ENCODE results near the gene CTDSP2. TPM values are rescaled to one million over a fixed set of nuclear protein-coding genes. Genes with fewer than 3 reads are reported as not detected.

The CTDSP2 gene
- total and polyA plus RNA-seq, 2 of the 8 experiments (the other 6 are each of a cell fraction or from before 2014, with no cell fraction given), result 71.3 to 91.7 TPM

DNA sequence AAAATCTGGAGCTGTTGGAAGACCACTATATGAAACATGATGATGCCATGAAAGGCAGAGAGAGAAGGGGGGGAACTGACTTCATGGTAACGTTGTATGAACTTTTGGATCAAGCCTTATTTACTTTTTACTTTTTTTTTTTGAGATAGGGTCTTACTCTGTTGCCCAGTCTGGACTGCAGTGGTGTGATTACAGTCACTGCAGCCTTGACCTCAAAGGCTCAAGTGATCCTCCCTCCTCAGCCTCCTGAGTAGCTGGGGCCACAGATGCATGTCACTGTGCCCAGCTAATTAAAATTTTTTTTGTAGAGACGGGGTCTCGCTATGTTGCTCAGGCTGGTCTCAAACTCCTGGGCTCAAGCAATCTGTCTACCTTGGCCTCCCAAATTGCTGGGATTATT, 31.3 kb upstream of the CTDSP2 start:
- DNase-seq (ENCODE audit: low read depth in 1 of 2, low spot score in 2 of 2) (no peak), FAIRE-seq (no peak)
- H3K79me2 ChIP-seq (ENCODE audit: control insufficient read depth in 1 of 2, insufficient read depth in 2 of 2, low read length in 2 of 2), result no peaks in the 10 kb centered on the region
- H2BK12ac ChIP-seq (ENCODE audit: low read depth, low read length), result no peak overlapping the region
- H3K79me1 ChIP-seq (ENCODE audit: low read depth, low read length), result no peaks in the 10 kb centered on the region; the same call in 1 of the 2 replicates
- no peaks in the 10 kb centered on the region for H3K36me3 ChIP-seq (ENCODE audit: control insufficient read depth in 2 of 4, insufficient read depth in 4 of 4, low read length in 3 of 4)
- H3K27me3 ChIP-seq (replicated peaks in 1 of 4; ENCODE audit: control insufficient read depth in 3 of 4, extremely low read depth in 1 of 4, insufficient read depth in 3 of 4, low read length in 3 of 4), result no peaks in the 10 kb centered on the region
- no peak overlapping the region for H3K18ac ChIP-seq (ENCODE audit: extremely low read depth, low read length)
- no peak overlapping the region for H2AFZ ChIP-seq (ENCODE audit: low read length)
- no peak overlapping the region for H3K4me2 ChIP-seq (ENCODE audit: insufficient read depth in 1 of 2, low read depth in 2 of 2, low read length in 2 of 2)
- no peak overlapping the region for H2BK15ac ChIP-seq (ENCODE audit: low read length)
- H3K23me2 ChIP-seq (ENCODE audit: low read depth, low read length), result peaks cover 3% of the 10 kb centered on the region; the same call in 1 of the 2 replicates
- no peak overlapping the region for H3K4me3 ChIP-seq (ENCODE audit: extremely low read depth in 1 of 4, insufficient read depth in 2 of 4, low read depth in 3 of 4, low read length in 4 of 4)
- H3K23ac ChIP-seq (ENCODE audit: insufficient read length), result no peak overlapping the region
- no peak overlapping the region for H3K56ac ChIP-seq (replicated peaks; ENCODE audit: insufficient read length, low read depth, low read length)
- WGBS, 2 experiments (ENCODE audit: extremely low coverage in 1 of 2, insufficient coverage in 1 of 2, insufficient read length in 1 of 2, insufficient replicate concordance in 2 of 2, low coverage in 1 of 2, low lambda C conversion rate in 2 of 2, missing lambda C conversion rate in 1 of 2), result 94% methylated on average over 3 of the region's 3 CpGs; no CpG with 5 or more reads in 1 of the 2 experiments
- H4K20me1 ChIP-seq (replicated peaks in 1 of 2; ENCODE audit: control insufficient read depth in 1 of 2, insufficient read depth in 2 of 2, low read length in 2 of 2), result no peaks in the 10 kb centered on the region
- no peak overlapping the region for H3K14ac ChIP-seq (ENCODE audit: insufficient read length)
- no peak overlapping the region for H4K5ac ChIP-seq (ENCODE audit: insufficient read length, low read depth, low read length)
- no peak overlapping the region for H3K4ac ChIP-seq (replicated peaks; ENCODE audit: insufficient read length, low read depth, low read length)
- ChIA-PET POLR2A (ENCODE audit: partially characterized antibody) (interaction anchor here (1.1 to 1.6 kb wide), 2 partner anchors 33 to 64 kb away, joined by 4 read pairs; no protein-coding TSS in a partner anchor), CTCF (ENCODE audit: partially characterized antibody) (interaction anchor here (0.6 to 1.7 kb wide), 8 partner anchors 9 to 105 kb away, joined by 3 to 5 read pairs (median 3); no protein-coding TSS in a partner anchor)
- no peak overlapping the region for H3K9ac ChIP-seq (replicated peaks in 1 of 4; ENCODE audit: extremely low read depth in 1 of 4, low read depth in 3 of 4, low read length in 3 of 4)
- H2BK20ac ChIP-seq (ENCODE audit: low read length), result no peak overlapping the region
- no peak overlapping the region for H2AK5ac ChIP-seq (ENCODE audit: low read depth, low read length)
- H3K27ac ChIP-seq (ENCODE audit: low read depth, low read length), result no peak overlapping the region
- no peak overlapping the region for H4K91ac ChIP-seq (replicated peaks; ENCODE audit: insufficient read length, low read length)
- no peak overlapping the region for H2BK5ac ChIP-seq (ENCODE audit: low read depth, low read length)
- no peak overlapping the region for H4K8ac ChIP-seq (ENCODE audit: extremely low read depth, insufficient read depth, low read length)
- H3K4me1 ChIP-seq (replicated peaks in 1 of 4; ENCODE audit: control insufficient read depth in 3 of 4, insufficient read depth in 4 of 4, low read length in 3 of 4), result no peaks in the 10 kb centered on the region
- TF ChIP-seq BRCA1 (IDR thresholded peaks at IDR 0.05; ENCODE audit: low read depth, low read length), result no peak
- TF ChIP-seq SP2 (IDR thresholded peaks at IDR 0.05; ENCODE audit: low read length), result no peak
- no peak for TF ChIP-seq CHD2 (IDR thresholded peaks at IDR 0.05; ENCODE audit: low read length)
- TF ChIP-seq HDAC2 (IDR thresholded peaks at IDR 0.05; ENCODE audit: borderline replicate concordance in 1 of 2, low read depth in 2 of 2, low read length in 2 of 2), result no peak
- no peak for TF ChIP-seq TBP (IDR thresholded peaks at IDR 0.05; ENCODE audit: low read depth, low read length)
- TF ChIP-seq KDM5A (IDR thresholded peaks at IDR 0.05; ENCODE audit: low read length), result no peak
- TF ChIP-seq, protein P1, sequence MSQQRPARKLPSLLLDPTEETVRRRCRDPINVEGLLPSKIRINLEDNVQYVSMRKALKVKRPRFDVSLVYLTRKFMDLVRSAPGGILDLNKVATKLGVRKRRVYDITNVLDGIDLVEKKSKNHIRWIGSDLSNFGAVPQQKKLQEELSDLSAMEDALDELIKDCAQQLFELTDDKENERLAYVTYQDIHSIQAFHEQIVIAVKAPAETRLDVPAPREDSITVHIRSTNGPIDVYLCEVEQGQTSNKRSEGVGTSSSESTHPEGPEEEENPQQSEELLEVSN (IDR thresholded peaks at IDR 0.05), result no peak
- no peaks in the 10 kb centered on the region for H3K9me3 ChIP-seq (ENCODE audit: insufficient read depth in 2 of 2, low read depth in 1 of 2, low read length in 1 of 2)
- H2BK120ac ChIP-seq (replicated peaks; ENCODE audit: low read depth, low read length), result no peak overlapping the region

Measured in H1 (cell line).